Posterior cingulate gyrus (tissue), 11 donors: Measurements from ENCODE around the gene GATM.

ENCODE experiments used
- DNase-seq, 10 donors: peaks; one replicate each; pipeline versions ENCODE4 v3.0.0 to v3.0.0-alpha.2; 2020 to 2021; ENCODE audit warnings: mixed read lengths in 3 of 10
- intact Hi-C: fragments of 100-400 bp; cut with DNase I; formaldehyde crosslinking; loops from one replicate; pipeline ENCODE4 v1.15.1; 2023

The GATM gene

GRCh38 chr15:45378149-45378912 is at the start of gene GATM:
TSS of gene GATM (minus strand) at chr15:45378544. CDS start at chr15:45378453, 91 bp downstream.
- peak; percentile 77 to 98 (median 83) for DNase-seq
- intact Hi-C loops = no loop called here

GRCh38 chr15:45427085-45427484 is 48.7 kb upstream of the GATM start:
- intact Hi-C loops = no loop called here
- no peak for DNase-seq

GRCh38 chr15:45425135-45425534 is 46.8 kb upstream of the GATM start:
- intact Hi-C loops = no loop called here
- no peak for DNase-seq

- DNase-seq = no peak
- intact Hi-C loops = no loop called here
These were observed 46.1 kb upstream of the GATM start for GRCh38 chr15:45424429-45424828.

- DNase-seq = no peak
- intact Hi-C loops = no loop called here
These were observed 39.1 kb upstream of the GATM start for GRCh38 chr15:45417303-45417950.

GRCh38 chr15:45414215-45414885 is 36.0 kb upstream of the GATM start:
- DNase-seq = no peak
- intact Hi-C loops = no loop called here

- intact Hi-C loops = no loop called here
- no peak for DNase-seq
These were observed 31.3 kb upstream of the GATM start for GRCh38 chr15:45409596-45409995.

- intact Hi-C loops = no loop called here
- no peak for DNase-seq
These were observed 29.4 kb upstream of the GATM start for GRCh38 chr15:45407786-45408185.

GRCh38 chr15:45402955-45403877 is 24.9 kb upstream of the GATM start:
- DNase-seq = peak in 7 of 10 donors; percentile 11 to 86 (median 16)
- intact Hi-C loops = loop anchor here (5.0 kb wide), 2 partner anchors 184 to 201 kb away; partner anchors contain the start of gene BLOC1S6

- peak; percentile 96 to 100 (median 98) for DNase-seq
- intact Hi-C loops = loop anchor here (5.0 kb wide), 2 partner anchors 185 to 200 kb away; partner anchors contain the start of gene BLOC1S6
These were observed 24.0 kb upstream of the GATM start for GRCh38 chr15:45402162-45402954.

GRCh38 chr15:45401665-45402161 is 23.4 kb upstream of the GATM start:
- intact Hi-C loops = loop anchor here (2.0 to 5.0 kb wide), 3 partner anchors 186 to 239 kb away; partner anchors contain the start of gene BLOC1S6
- DNase-seq = no peak

- intact Hi-C loops = loop anchor here (1.0 to 5.0 kb wide), 4 partner anchors 92 to 237 kb away; partner anchors contain the start of gene BLOC1S6
- DNase-seq = no peak
These were observed 21.3 kb upstream of the GATM start for GRCh38 chr15:45399381-45400212.

- intact Hi-C loops = no loop called here
- DNase-seq = no peak
These were observed 18.8 kb upstream of the GATM start for GRCh38 chr15:45397116-45397665.

GRCh38 chr15:45395943-45396342 is 17.6 kb upstream of the GATM start:
- no peak for DNase-seq
- intact Hi-C loops = no loop called here

GRCh38 chr15:45394681-45395080 is 16.3 kb upstream of the GATM start:
- DNase-seq = no peak

GRCh38 chr15:45393851-45394250 is 15.5 kb upstream of the GATM start:
- intact Hi-C loops = no loop called here

More at GRCh38 chr15:45394681-45395080, 16.3 kb upstream of the GATM start:
- intact Hi-C loops = no loop called here

GRCh38 chr15:45392584-45392855 is 14.2 kb upstream of the GATM start:
- DNase-seq = no peak
- intact Hi-C loops = no loop called here

More at GRCh38 chr15:45393851-45394250, 15.5 kb upstream of the GATM start:
- DNase-seq = no peak
